ENCODE data around the gene NAV3. TPM values are rescaled to one million over a fixed set of nuclear protein-coding genes. Genes with fewer than 3 reads are reported as not detected.

Gene NAV3
- total RNA-seq, 2 donors from 2014 or later: 2.6 to 6.6 TPM

DNA sequence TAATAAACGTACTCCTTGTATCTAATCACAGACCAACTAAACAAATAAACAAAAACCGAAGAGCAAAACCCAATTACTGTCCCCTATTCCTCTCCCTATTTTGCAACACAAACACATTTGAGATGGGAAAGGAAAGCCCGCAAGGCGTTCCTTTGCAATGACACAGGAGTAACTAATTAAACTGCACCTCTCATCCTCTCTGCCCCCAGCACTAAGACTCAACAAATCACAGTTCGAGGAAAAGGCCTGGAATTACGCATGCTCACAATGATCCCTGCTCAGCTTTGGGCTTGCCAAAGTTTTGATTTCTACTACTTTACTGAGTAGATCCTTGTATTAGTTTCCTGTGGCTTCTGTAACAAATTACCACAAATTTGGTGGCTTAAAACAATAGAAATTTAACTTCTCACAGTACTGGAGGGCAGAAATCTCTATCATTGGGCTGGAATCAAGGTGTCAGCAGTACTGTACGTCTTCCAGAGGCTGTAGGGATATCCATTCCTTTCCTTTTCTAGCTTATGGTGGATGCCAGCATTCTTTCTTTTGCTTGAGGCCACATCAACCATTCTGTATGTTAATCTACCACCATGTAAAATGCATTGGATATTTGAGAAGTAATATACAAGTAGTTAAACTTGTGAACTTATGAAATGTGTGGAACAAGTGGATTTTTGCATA is 123.0 kb downstream of the NAV3 start:
- 56 to 62% methylated on average over 7 of the region's 7 CpGs for WGBS, 2 donors
- TF ChIP-seq POLR2A (IDR thresholded peaks at IDR 0.05) (no peak), CTCF (IDR thresholded peaks at IDR 0.05) (no peak)
- H3K9me3 ChIP-seq: no peaks in the 10 kb centered on the region
- H3K4me1 ChIP-seq: no peaks in the 10 kb centered on the region
- no peaks in the 10 kb centered on the region for H3K36me3 ChIP-seq (replicated peaks in 1 of 2; ENCODE audit: insufficient read depth in 1 of 2, low read depth in 2 of 2)
- ATAC-seq (no peak), DNase-seq (no peak)
- H3K4me3 ChIP-seq: no peak overlapping the region
- no peaks in the 10 kb centered on the region for H3K27me3 ChIP-seq
- intact Hi-C loops (cut with DNase I): no loop called here
- no peak overlapping the region for H3K27ac ChIP-seq

DNA sequence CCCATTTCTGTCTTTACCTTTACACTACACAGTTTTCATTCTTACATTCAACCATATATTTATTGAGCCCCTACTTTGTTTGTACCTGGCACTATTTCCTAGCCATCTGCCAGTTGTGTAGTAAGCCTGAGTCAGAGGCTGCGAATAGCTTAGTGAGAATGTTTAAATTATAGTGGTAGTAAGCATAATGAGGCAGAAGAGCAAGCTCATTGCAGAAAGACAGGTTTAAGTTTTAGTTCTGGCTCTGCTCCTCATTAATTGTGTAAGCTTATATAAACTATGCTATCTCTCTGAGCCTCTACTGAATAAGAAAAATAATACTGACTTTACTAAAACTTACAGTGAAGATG is 123.5 kb downstream of the NAV3 start:
- no peak for TF ChIP-seq POLR2A (IDR thresholded peaks at IDR 0.05)
- TF ChIP-seq CTCF (IDR thresholded peaks at IDR 0.05): no peak
- no peaks in the 10 kb centered on the region for H3K27me3 ChIP-seq
- no peak overlapping the region for H3K4me3 ChIP-seq
- no peak overlapping the region for H3K27ac ChIP-seq
- no peak for DNase-seq
- H3K4me1 ChIP-seq: no peaks in the 10 kb centered on the region
- ATAC-seq: no peak
- no peaks in the 10 kb centered on the region for H3K9me3 ChIP-seq
- intact Hi-C loops (cut with DNase I): no loop called here
- 50 to 52% methylated on average over 1 of the region's 1 CpG for WGBS, 2 donors
- H3K36me3 ChIP-seq (replicated peaks in 1 of 2; ENCODE audit: insufficient read depth in 1 of 2, low read depth in 2 of 2): no peaks in the 10 kb centered on the region

GRCh38 chr12:77957062-77957461 is 126.4 kb downstream of the NAV3 start:
- Histone ChIP-seq H3K27me3 (no peaks in the 10 kb centered on the region), H3K4me3 (no peak overlapping the region), H3K27ac (no peak overlapping the region), H3K36me3 (replicated peaks in 1 of 2; ENCODE audit: insufficient read depth in 1 of 2, low read depth in 2 of 2) (no peaks in the 10 kb centered on the region), H3K9me3 (no peaks in the 10 kb centered on the region), H3K4me1 (no peaks in the 10 kb centered on the region)
- ATAC-seq (no peak), DNase-seq (no peak)
- intact Hi-C loops (cut with DNase I): no loop called here
- TF ChIP-seq POLR2A (IDR thresholded peaks at IDR 0.05) (no peak), CTCF (IDR thresholded peaks at IDR 0.05) (no peak)
- 58 to 61% methylated on average over 1 of the region's 1 CpG for WGBS, 2 donors

DNA sequence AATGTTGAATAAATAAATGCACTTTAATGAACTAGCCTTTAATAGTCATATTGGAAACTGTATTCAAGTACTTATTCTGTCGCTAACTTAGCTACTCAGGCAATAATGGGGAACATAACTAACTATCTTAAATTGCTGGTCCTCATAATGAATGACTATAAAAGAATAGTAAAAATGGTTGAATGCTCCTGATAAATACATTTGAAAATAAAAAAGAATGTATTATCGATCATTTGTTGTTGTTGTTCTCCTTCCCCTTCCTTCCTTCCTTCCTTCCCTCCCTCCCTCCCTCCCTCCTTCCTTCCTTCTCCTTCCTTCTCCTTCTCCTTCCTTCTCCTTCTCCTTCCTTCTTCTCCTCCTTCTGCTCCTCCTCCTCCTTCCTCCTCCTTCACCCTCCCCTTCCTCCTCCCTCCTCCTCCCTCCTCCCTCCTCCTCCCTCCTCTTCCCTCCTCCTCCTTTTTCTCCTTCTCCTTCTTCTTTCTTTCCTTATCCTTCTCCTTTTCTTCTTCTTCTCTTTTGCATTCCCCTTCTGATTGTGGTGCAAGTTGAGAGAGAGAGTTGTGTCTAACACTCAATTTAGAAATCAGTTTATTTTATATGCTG is 133.0 kb downstream of the NAV3 start:
- DNase-seq (no peak), ATAC-seq (no peak)
- Histone ChIP-seq H3K4me1 (no peaks in the 10 kb centered on the region), H3K27ac (no peak overlapping the region), H3K36me3 (replicated peaks in 1 of 2; ENCODE audit: insufficient read depth in 1 of 2, low read depth in 2 of 2) (no peaks in the 10 kb centered on the region), H3K27me3 (no peaks in the 10 kb centered on the region), H3K9me3 (no peaks in the 10 kb centered on the region), H3K4me3 (no peak overlapping the region)
- intact Hi-C loops (cut with DNase I): no loop called here
- no peak for TF ChIP-seq CTCF (IDR thresholded peaks at IDR 0.05)
- TF ChIP-seq POLR2A (IDR thresholded peaks at IDR 0.05): no peak
- WGBS, 2 donors: 81 to 90% methylated on average over 2 of the region's 2 CpGs

GRCh38 chr12:77965790-77966189 is 135.1 kb downstream of the NAV3 start:
- WGBS, 2 donors: 30 to 32% methylated on average over 3 of the region's 3 CpGs
- Histone ChIP-seq H3K9me3 (no peaks in the 10 kb centered on the region), H3K27ac (no peak overlapping the region), H3K4me3 (no peak overlapping the region), H3K27me3 (no peaks in the 10 kb centered on the region), H3K4me1 (no peaks in the 10 kb centered on the region), H3K36me3 (replicated peaks in 1 of 2; ENCODE audit: insufficient read depth in 1 of 2, low read depth in 2 of 2) (no peaks in the 10 kb centered on the region)
- TF ChIP-seq POLR2A (IDR thresholded peaks at IDR 0.05): no peak
- no peak for TF ChIP-seq CTCF (IDR thresholded peaks at IDR 0.05)
- intact Hi-C loops (cut with DNase I): no loop called here
- ATAC-seq: no peak
- DNase-seq: no peak

Data from body of pancreas (tissue), 4 donors.